Esophagus muscularis mucosa (tissue), 4 donors: ENCODE results near the gene CNN3. TPM values are rescaled to one million over a fixed set of nuclear protein-coding genes. Genes with fewer than 3 reads are reported as not detected.

Experiments
- DNase-seq: peaks from one replicate; pipeline ENCODE4 v3.0.0-alpha.2; 2017; ENCODE audit errors: extremely low spot score
- H3K27ac ChIP-seq, 4 donors: fragments of 200-600 bp; sonication (generic); replicated peaks in 1 of 4; 1 replicate in 3 of 4; 2 replicates in 1 of 4; pipeline ENCODE4 v1.5.1; 2016 to 2019; ENCODE audit warnings: mild to moderate bottlenecking in 1 of 4
- H3K27me3 ChIP-seq, 4 donors: fragments of 200-600 bp; sonication (generic); one replicate each; pipeline versions ENCODE4 v1.5.1 to v1.6.0; 2016 to 2019
- H3K36me3 ChIP-seq, 4 donors: fragments of 200-600 bp; sonication (generic); one replicate each; pipeline ENCODE4 v1.5.1; 2016 to 2019
- H3K4me1 ChIP-seq, 4 donors: fragments of 200-600 bp; sonication (generic); one replicate each; pipeline ENCODE4 v1.5.1; 2016 to 2019
- H3K4me3 ChIP-seq, 4 donors: fragments of 200-600 bp; sonication (generic); 1 replicate in 2 of 4; 2 replicates in 2 of 4; pipeline ENCODE4 v1.5.1; 2016 to 2019; ENCODE audit warnings: mild to moderate bottlenecking in 4 of 4, moderate library complexity in 1 of 4
- H3K9me3 ChIP-seq, 4 donors: fragments of 200-600 bp; sonication (generic); 1 replicate in 3 of 4; 2 replicates in 1 of 4; pipeline ENCODE4 v1.5.1; 2016 to 2019
- EP300 ChIP-seq: sonication (generic); formaldehyde crosslinking; IDR thresholded peaks from one replicate; pipeline ENCODE4 v1.6.1; 2017; ENCODE audit warnings: antibody characterized with exemption
- POLR2A ChIP-seq: fragments of 450-650 bp; IDR thresholded peaks from one replicate; pipeline ENCODE4 v1.6.1; 2017; ENCODE audit warnings: antibody characterized with exemption, moderate library complexity, mild to moderate bottlenecking, low read depth
- POLR2AphosphoS5 ChIP-seq, 2 donors: sonication (generic); formaldehyde crosslinking; IDR thresholded peaks; one replicate each; pipeline ENCODE4 v1.6.1; 2017; ENCODE audit warnings: antibody characterized with exemption in 2 of 2
- WGBS: methylation state at CpG from one replicate; pipeline ENCODE4 v1.1.5; 2018; 5-methylcytosine and 5-hydroxymethylcytosine counted together
- intact Hi-C: fragments of 100-400 bp; cut with DNase I; formaldehyde crosslinking; loops from one replicate; pipeline ENCODE4 v1.15.1; 2023
- total RNA-seq, 4 donors: library from RNA; depleted of rRNA; stranded (reverse); fragments of >200 nt; gene quantifications; one replicate each; pipeline versions ENCODE4 v1.1.0 to v1.2.1, GENCODE V29; 2016
- TF ChIP-seq, protein P1 (sequence below), 3 experiments: fragments of 200-600 bp in 2 of 3; fragments of 450-650 bp in 1 of 3; sonication (generic) in 2 of 3; IDR thresholded peaks; one replicate each; pipeline ENCODE4 v1.5.1; 2017 to 2019; ENCODE audit warnings: antibody characterized with exemption in 3 of 3, mild to moderate bottlenecking in 2 of 3, moderate library complexity in 1 of 3

CNN3 gene
- total RNA-seq, 4 donors from 2014 or later, result 140 to 268 (median 194) TPM

DNA sequence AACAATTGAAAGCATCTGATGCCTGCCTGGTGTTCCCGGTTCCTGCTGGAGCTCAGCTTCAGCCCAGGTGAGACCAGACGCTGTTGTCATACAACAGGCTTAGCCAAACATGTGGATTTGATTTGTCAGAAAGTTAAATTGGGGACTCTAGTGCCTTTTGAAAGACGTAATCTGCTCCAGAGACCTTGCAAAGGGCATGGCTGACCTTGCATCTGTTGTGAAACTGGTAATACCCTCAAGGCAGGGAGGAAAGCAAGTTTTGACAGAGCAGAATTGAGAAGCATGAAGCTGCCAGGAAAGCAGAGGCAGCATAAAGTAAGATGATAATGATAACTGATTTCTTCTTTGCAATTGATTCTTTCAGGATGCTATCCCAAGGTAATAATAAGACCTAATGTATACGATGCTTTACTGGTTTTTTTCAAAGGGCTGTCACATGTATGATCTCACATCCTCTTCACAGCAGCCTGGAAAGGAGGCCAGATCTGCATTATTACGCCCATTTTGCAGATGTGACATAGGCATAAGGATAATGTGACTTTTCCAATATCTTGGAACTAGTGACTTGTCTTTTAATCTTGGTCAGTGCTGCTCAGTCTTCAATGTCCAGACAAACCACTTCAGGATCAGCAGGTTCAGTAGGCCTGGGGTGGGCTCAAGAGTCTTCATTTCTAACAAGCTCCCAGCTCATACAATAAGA, 24.7 kb upstream of the CNN3 start:
- Histone ChIP-seq H3K4me1 (peaks cover 26 to 37% (median 33%) of the 10 kb centered on the region in 4 donors), H3K27me3 (no peaks in the 10 kb centered on the region), H3K4me3 (no peak overlapping the region), H3K36me3 (no peaks in the 10 kb centered on the region), H3K9me3 (no peaks in the 10 kb centered on the region), H3K27ac (no peak overlapping the region)
- DNase-seq, result no peak
- intact Hi-C loops, result no loop called here
- 91% methylated on average over 5 of the region's 5 CpGs for WGBS
- TF ChIP-seq, protein P1, sequence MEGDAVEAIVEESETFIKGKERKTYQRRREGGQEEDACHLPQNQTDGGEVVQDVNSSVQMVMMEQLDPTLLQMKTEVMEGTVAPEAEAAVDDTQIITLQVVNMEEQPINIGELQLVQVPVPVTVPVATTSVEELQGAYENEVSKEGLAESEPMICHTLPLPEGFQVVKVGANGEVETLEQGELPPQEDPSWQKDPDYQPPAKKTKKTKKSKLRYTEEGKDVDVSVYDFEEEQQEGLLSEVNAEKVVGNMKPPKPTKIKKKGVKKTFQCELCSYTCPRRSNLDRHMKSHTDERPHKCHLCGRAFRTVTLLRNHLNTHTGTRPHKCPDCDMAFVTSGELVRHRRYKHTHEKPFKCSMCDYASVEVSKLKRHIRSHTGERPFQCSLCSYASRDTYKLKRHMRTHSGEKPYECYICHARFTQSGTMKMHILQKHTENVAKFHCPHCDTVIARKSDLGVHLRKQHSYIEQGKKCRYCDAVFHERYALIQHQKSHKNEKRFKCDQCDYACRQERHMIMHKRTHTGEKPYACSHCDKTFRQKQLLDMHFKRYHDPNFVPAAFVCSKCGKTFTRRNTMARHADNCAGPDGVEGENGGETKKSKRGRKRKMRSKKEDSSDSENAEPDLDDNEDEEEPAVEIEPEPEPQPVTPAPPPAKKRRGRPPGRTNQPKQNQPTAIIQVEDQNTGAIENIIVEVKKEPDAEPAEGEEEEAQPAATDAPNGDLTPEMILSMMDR (IDR thresholded peaks at IDR 0.05), result no peak
- TF ChIP-seq EP300 (no peak), POLR2A (no peak), POLR2AphosphoS5 (IDR thresholded peaks at IDR 0.05) (no peak)

DNA sequence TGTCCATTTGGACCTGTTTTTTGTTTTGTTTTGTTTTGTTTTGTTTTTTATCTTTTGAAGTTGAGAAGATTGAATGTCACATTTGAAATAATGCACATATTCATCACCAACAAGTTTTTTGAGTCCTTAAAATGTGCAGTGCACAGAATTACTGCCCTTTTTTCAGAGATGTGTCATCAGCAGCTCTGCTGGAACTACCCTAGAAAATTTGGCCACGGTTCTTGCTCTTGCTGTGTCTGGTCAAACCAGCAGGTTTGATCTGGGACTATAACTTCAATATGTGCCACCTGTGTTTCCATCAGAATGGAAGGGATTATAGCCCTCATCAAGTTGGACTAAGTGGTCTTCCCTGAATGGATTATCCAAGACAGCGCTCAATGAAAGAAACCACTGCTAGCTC, 24.1 kb upstream of the CNN3 start:
- no peak for DNase-seq
- no peak overlapping the region for H3K27ac ChIP-seq
- H3K9me3 ChIP-seq, result no peaks in the 10 kb centered on the region
- H3K27me3 ChIP-seq, result no peaks in the 10 kb centered on the region
- no peaks in the 10 kb centered on the region for H3K36me3 ChIP-seq
- WGBS, result 92% methylated on average over 2 of the region's 2 CpGs
- intact Hi-C loops, result no loop called here
- H3K4me3 ChIP-seq, result no peak overlapping the region
- peaks cover 20 to 35% (median 30%) of the 10 kb centered on the region in 4 donors for H3K4me1 ChIP-seq
- TF ChIP-seq POLR2AphosphoS5 (IDR thresholded peaks at IDR 0.05) (no peak), POLR2A (no peak), EP300 (no peak)
- TF ChIP-seq, protein P1 (IDR thresholded peaks at IDR 0.05), result no peak

DNA sequence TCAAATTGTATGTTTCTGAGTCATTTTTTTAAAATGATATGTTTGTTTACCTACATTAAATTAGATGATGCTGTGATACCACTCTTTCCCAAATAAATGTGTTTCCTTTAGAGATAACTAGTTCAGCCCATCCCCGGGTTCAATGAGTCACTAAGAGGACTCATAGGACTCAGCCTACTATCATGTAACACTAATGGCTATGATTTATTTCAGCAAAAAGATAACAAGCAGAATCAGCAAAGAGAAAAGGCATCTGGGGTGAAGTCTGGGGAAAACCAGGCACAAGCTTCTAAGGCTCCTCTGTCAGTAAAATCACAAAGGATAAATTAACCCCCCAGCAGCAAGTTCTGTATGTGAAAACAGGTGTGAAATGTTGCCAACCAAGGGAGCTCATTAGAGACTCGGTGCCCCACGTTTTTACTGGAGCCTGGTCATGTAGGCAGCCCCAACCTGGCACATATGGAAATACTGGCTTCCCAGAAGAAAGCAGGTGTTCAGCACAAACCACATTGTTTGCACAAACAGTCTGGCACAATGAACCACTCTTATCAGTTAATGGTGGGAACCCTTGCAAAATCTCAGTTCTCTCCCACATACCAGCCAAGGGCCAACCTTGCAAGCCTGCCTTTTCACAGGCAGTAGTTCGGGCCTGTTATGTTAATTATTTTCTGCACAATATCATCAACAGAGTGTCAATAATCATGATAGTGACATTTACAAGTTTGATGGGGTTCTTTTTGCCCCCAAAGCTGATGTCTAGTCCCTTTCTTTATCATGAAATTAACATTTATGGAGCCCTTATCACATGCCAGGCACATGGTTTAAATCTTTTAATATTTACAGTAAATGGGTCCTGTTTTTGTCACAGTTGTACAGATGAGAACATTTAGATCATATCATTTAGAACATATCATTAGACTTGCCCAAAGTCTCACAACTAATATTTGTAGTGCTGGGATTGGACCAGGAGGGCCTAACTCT, 23.1 kb upstream of the CNN3 start:
- no peak for TF ChIP-seq EP300
- TF ChIP-seq, protein P1 (IDR thresholded peaks at IDR 0.05), result no peak
- Histone ChIP-seq H3K36me3 (no peaks in the 10 kb centered on the region), H3K27ac (no peak overlapping the region), H3K27me3 (no peaks in the 10 kb centered on the region), H3K4me3 (no peak overlapping the region), H3K9me3 (no peaks in the 10 kb centered on the region), H3K4me1 (peaks cover 10 to 24% (median 20%) of the 10 kb centered on the region in 4 donors)
- intact Hi-C loops, result no loop called here
- 91% methylated on average over 4 of the region's 4 CpGs for WGBS
- no peak for DNase-seq

DNA sequence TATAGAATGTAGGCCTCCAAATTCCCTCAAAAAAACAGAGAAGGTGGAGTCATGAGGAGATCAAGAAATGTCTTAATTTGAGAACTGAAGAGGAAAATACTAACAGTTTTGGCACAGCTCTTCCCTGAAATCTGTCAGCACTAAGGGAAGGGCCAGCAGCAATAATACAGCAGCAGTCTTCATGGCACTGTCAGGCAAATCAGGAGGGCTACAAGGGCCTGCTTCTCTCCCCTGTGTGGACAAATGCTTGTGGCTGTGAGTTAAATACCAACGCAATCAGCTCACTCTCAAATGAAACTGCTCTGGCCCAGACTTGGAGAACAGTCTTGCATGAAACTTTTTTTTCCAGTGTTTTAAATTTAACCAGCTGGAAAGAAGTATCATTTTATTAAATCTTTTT, 20.5 kb upstream of the CNN3 start:
- intact Hi-C loops, result no loop called here
- H3K27ac ChIP-seq, result peak overlapping the region in 3 of 4 donors; percentile 11 to 23 (median 19)
- H3K4me3 ChIP-seq, result no peak overlapping the region
- no peak for DNase-seq
- H3K4me1 ChIP-seq, result peaks cover 0 to 9% (median 6%) of the 10 kb centered on the region in 4 donors
- H3K27me3 ChIP-seq, result no peaks in the 10 kb centered on the region
- no peaks in the 10 kb centered on the region for H3K9me3 ChIP-seq
- TF ChIP-seq POLR2A (no peak), POLR2AphosphoS5 (IDR thresholded peaks at IDR 0.05) (peak in 1 of 2 donors; percentile 7), EP300 (no peak)
- no peaks in the 10 kb centered on the region for H3K36me3 ChIP-seq
- 73% methylated on average over 1 of the region's 1 CpG for WGBS

DNA sequence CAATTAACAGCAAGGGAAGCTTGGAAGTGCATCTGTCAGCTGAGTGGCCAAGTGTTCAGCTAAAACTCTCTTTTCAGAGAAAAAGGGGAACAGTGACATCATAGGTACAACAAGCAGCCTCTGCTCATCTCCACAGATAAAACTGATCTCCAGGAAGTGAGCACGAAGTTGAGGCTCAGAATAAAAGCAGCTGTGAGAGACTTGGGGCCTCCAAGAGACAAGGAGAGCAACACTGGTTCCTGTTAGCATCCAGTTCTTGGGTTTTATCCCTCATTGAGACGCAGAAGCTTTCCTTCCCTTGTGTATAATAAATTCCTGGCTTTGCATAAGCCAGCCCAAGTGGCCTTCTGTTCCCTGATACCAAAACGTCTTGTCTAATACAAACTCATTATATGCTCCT, 20.0 kb upstream of the CNN3 start:
- no peaks in the 10 kb centered on the region for H3K27me3 ChIP-seq
- WGBS, result 56% methylated on average over 3 of the region's 3 CpGs
- H3K36me3 ChIP-seq, result no peaks in the 10 kb centered on the region
- peaks cover 0 to 9% (median 6%) of the 10 kb centered on the region in 4 donors for H3K4me1 ChIP-seq
- peak overlapping the region in 1 of 4 donors; percentile 11 for H3K27ac ChIP-seq
- no peak overlapping the region for H3K4me3 ChIP-seq
- no peaks in the 10 kb centered on the region for H3K9me3 ChIP-seq
- TF ChIP-seq POLR2AphosphoS5 (IDR thresholded peaks at IDR 0.05) (no peak), POLR2A (no peak), EP300 (no peak)
- TF ChIP-seq, protein P1 (IDR thresholded peaks at IDR 0.05), result no peak
- intact Hi-C loops, result no loop called here
- DNase-seq, result no peak
